ENCODE measurements around the gene NCAM1.
"Not testable (repeated sequence)": the region's sequence is repeated elsewhere in the genome, so short reads cannot be mapped to it uniquely, and the experiment has no call there.

Gene NCAM1

GRCh38 chr11:113283881-113284280 is 322.7 kb downstream of the NCAM1 start:
- no peak for DNase-seq

DNA sequence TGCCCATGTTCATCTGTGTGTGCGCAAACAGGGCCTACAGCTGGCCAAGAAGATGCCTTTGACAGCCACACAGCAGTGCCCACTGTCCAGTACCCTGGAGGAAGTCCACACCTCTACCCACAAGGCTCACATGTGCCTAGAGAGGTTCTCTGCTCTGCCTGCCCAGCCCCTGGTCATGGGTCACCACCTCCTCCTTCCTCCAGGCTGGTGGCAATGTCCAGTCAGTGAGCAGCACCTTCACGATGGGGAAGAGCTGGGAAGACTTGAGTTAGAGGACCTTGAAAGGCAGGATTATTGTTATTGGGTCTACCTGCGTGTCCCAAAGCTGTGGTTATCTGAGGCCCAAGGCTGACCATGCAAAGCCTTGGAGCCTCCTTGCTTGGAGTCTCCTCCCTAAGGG is 324.8 kb downstream of the NCAM1 start:
- no peak for DNase-seq

DNA sequence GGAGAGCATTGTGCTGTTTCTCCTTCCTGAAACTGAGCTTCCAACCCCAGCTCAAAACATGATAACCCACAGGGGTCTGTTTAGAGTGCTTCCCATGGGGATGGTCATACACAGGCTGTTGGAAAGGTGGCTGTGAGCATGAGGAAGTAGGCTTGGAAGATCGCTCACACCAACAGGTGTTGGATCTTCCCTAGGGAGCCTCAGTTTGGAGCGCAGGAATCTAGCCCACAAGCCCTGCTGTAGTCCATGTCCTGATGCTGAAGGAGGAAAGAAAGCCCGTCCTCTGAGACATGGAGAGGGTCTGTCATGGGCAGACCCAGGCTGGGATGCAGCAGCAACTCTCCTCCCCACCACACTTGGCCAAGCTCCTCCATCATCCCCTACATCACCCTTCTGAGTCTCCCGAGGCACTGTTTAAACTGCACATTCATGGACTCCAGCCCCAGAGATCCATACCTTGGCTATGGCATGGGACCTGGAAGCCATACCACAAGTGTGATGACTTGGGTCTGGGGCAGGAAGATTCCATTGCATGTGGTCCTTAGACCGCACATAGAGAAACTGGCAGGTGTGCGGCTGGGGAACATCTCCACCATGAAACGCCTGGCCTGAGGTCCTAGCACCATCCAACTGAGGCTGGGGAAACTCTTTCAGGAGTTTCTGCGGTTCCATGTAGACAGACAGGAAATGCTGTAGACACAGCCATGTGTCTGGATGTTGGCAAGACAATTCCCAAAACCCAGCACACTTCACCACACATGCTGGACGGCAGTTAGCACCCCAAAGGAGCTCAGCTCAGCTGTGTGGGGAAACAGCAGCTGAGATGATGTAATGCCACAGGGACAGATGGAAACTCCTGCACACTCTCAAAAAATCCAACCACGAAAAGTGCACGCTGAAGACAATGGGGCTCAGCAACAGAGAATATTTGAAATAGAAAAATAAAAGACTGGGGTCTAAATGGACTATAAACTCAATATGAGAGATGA is 325.6 kb downstream of the NCAM1 start:
- DNase-seq, result no peak

DNA sequence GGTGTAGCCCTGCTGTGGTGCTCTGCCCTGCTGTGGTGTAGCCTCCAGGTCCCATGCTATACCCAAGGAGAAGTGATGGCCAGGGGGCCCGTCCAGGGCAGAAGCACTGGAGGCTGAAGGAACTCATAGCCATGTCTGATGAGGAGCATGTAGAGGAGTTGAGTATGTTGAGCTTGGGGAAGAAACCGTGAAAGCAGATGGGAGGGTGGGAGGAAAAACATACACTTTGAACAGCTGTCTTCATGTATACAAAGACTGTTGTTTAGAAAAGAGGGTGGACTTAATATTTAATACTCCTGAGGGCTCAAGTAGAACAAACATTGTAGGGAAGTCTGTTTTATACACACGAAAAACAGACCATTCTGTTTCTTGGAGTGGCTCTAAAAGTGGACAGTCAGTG is 326.6 kb downstream of the NCAM1 start:
- no peak for DNase-seq

GRCh38 chr11:113288286-113288863 is 327.2 kb downstream of the NCAM1 start:
- no peak for DNase-seq

DNA sequence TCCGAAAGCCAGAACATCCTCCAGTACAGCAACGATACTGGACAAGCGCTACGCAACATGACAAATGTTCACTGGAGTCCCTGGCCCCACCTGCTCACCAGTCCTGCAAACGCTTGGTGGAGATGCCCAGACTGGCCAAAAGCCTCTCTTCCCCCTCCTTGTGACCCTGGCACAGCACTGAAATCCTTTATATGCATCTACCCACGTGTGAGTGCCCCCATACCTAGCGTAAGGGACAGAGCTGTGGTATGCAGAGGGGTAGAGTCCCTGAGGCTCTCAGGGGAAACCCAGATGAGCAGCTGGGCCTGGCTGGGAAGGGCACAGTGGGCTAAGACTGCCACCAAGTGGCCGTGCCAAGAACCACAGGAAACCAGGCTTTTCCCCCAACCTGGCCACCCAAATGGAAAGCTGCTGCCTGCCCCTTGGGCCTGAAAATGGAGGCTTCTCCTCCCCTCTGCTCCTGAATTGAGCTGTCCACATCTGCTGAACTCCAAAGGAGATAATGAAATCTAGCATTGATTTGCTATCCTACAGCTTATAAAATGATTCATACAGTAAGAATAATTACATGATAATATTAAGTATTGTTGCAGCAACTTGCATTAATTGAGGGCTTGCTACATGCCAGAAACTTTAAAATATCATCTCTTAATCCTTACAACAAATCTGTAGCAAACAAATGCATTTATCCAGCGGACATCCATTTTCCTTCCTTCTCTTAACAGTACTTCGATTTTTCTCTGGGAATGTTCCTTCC is 328.4 kb downstream of the NCAM1 start:
- DNase-seq, result peak; percentile 68

GRCh38 chr11:113293936-113294335 is 332.7 kb downstream of the NCAM1 start:
- no peak for DNase-seq

- no peak for DNase-seq
Measured at GRCh38 chr11:113295993-113296392, 334.8 kb downstream of the NCAM1 start.

DNA sequence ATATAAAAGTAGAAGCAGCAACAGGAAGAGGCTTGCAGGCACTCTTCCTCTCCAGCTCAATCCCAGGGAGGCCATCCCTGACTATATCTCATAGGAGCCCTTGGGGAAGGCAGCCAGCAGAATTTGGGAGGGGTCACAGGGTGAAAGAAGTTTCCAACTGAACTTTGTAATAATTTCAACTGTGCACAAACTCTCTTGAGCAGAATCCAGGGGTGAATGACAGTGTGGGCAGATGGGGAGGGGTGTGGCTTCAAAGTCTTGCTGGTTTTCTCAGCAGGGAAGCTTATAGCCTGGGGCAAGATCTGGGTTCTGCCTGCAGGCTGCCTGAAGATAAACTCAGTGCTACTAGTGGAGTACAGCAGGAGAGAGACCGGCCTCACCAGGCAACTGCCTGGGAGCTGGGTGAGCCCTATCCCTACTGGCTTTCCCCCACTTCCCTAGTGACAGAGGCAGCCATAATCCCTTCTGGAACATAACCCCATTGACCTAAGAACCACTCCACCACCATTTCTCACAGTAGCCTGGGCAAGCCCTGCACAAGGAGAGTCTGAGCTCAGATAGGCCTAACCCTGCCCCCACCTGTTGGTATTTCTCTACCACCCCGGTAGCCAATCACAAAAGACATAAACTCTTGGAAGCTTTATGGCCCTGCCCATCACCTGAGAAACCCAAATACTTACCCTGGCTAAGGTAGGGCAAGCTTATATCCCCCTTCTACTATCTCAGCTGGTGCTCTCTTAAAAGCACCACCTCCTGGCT is 335.4 kb downstream of the NCAM1 start:
- DNase-seq, result no peak

- DNase-seq, result not testable (repeated sequence)
Measured at GRCh38 chr11:113298496-113298895, 337.3 kb downstream of the NCAM1 start.

DNA sequence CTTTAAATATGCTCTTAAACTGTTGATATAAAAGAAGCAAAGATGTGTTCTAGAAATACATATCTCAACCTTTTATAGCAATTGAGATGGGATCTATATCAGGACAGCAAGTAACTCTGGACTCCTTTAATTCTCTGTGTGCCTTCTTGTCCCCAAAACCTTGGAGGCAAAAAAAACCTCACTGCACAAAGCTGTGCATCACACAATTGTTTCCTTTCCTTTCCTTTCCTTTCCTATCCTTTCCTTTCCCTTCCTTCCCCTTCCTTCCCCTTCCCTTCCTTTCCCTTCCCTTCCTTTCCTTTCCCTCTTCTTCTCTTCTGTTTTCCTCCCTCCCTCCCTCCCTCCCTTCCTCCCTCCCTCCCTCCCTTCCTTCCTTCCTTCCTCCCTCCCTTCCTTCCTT is 343.7 kb downstream of the NCAM1 start:
- no peak for DNase-seq

DNA sequence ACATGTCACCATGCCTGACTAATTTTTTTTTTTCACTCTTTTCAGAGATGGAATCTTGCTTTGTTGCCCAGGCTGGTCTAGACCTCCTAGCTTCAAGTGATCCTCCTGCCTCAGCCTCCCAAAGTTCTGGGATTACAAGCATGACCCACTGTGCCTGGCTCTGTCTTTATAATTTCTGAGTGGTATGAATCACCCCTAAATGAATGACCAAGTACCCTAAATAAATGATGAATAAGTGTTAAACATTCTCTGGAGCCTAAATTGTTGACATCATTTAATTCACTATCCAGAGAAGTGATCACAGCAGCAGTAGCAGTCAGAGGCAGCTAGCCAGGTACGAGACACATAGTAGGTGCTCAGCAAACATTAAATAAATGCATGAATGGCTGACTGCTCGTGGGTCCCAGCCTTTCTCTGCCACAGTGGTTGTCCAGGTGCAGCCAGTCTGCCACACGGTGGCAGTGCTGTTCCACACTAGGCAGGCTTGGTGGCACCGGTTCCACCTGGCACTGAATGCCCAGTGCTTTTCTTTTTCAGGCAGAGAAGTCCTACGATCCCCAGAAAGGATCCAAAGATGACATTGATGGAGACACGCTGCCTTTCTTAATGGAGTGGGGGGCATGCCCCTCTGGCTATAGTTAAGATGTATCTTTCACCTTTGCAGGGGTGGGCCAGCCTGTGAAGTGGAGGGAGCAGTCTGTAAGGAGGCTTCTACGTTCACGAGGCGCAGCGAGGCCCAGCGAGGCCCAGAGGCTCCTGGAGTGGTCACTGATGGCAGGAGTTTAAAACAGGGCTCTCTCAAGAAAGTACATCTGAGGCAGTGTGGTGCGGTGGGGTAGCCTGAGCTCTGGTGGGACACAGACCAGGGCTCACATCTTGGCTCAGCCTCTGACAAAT is 344.5 kb downstream of the NCAM1 start:
- peak; percentile 76 for DNase-seq

- no peak for DNase-seq
Measured at GRCh38 chr11:113308601-113309000, 347.4 kb downstream of the NCAM1 start.

DNA sequence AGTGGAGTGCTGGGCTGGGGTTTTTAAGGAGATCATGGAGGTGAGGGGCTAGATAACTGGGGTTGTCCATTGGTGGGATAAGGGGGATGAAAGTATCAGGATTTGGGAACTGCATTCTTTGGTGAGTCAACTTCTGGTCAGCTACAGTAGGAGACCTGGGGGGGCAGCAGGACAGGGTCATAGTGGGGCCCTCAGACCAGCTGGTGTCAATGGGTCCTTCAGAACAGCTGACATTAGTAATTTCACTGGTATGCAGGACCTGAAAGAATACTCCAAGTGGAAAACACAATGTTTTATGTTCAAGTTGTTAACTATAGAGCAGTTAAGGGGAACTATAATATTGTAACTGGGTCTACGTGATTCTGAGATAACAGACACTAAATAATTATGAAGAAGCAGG is 350.3 kb downstream of the NCAM1 start:
- no peak for DNase-seq

- DNase-seq, result no peak
Measured at GRCh38 chr11:113313601-113314000, 352.4 kb downstream of the NCAM1 start.

DNA sequence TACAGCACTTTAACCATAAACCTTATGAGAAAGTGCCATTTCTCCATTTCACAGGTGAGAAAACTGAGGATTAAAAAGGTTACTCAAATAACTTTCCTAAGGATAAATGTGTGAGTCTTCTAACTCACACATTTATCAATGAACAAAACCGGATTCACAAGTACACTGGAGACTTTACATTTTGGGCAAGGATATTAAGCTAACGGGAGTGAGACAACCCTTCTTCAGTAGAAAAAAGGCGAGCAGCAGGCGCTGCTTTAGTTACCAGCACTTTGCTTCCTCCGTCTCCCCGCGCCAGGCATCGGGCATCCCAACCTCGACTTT is 352.8 kb downstream of the NCAM1 start:
- DNase-seq, result no peak

GRCh38 chr11:113314389-113315301 is 353.4 kb downstream of the NCAM1 start, which contains the start of gene TTC12:
TSS of gene TTC12 (plus strand) at chr11:113314583. CDS start at chr11:113316258, 1,675 bp downstream.
- DNase-seq, result peak; percentile 98

DNA sequence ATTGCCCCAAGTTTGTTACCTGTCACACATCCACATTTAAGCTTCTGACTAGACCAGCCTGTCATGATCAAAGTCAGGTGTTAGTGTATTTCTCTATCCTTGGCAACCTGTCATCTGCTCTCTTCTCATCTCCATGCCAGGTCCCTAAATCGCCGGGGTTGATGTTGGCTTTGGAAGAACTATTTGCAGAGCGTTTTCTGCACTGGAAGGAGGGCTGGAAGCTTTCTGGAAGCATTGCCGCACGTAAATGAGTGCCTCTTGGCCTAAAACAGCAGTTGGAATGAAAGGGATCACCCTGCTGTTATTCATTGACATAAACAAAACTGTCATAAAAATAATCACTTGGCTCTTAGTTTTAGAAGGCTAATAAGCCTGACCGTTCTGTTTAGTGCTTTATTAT is 354.6 kb downstream of the NCAM1 start:
- DNase-seq, result no peak

DNA sequence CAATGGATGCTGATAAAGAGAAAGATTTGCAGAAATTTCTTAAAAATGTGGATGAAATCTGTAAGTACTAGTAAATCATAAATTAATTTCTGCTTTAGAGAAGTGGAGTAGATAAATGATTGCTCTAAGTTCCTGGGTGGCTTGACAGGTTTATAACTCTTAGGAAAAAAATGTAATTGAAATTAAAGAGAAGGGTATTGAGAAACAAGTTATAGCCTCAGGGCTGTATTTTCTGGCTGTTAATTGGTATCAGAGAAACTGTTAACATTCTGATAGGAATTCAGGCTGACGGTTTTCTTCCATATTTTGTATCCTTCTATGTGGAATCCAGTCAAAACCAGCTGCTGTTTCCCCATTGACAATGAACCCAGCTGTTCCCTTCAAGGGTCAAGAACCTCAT is 355.0 kb downstream of the NCAM1 start:
- DNase-seq, result no peak

- no peak for DNase-seq
Measured at GRCh38 chr11:113317339-113317738, 356.1 kb downstream of the NCAM1 start.

- DNase-seq, result no peak
Measured at GRCh38 chr11:113319085-113319484, 357.9 kb downstream of the NCAM1 start.

Data from activated T-cell treated with anti-CD3 and anti-CD28 coated beads, Interleukin-2, amount 50 U/mL, for 1 hour (primary cell).